Osteocyte (in vitro differentiated cells): ENCODE results near the gene DMRTC1B. TPM values are rescaled to one million over a fixed set of nuclear protein-coding genes. Genes with fewer than 3 reads are reported as not detected.
"Not testable (repeated sequence)": the region's sequence is repeated elsewhere in the genome, so short reads cannot be mapped to it uniquely, and the experiment has no call there.

Experiments
- DNase-seq: peaks from one replicate; pipeline ENCODE4 v3.0.0; 2021; ENCODE audit warnings: mixed read lengths; ENCODE audit not compliant: unreplicated experiment; ENCODE audit errors: extremely low spot score
- H3K27ac Mint-ChIP-seq: one replicate; pipeline ENCODE4 v1.8.0; 2021; ENCODE audit warnings: mild to moderate bottlenecking, mixed read lengths; ENCODE audit not compliant: unreplicated experiment
- H3K27me3 Mint-ChIP-seq: one replicate; pipeline ENCODE4 v1.8.0; 2021; ENCODE audit warnings: mixed read lengths; ENCODE audit not compliant: unreplicated experiment
- H3K36me3 Mint-ChIP-seq: one replicate; pipeline ENCODE4 v1.8.0; 2021; ENCODE audit warnings: mixed read lengths; ENCODE audit not compliant: unreplicated experiment
- H3K4me1 Mint-ChIP-seq: one replicate; pipeline ENCODE4 v1.8.0; 2021; ENCODE audit warnings: mixed read lengths; ENCODE audit not compliant: unreplicated experiment
- H3K4me3 Mint-ChIP-seq: one replicate; pipeline ENCODE4 v1.8.0; 2021; ENCODE audit warnings: mild to moderate bottlenecking, moderate library complexity, mixed read lengths; ENCODE audit not compliant: unreplicated experiment
- H3K9me3 Mint-ChIP-seq: one replicate; pipeline ENCODE4 v1.8.0; 2021; ENCODE audit warnings: mixed read lengths; ENCODE audit not compliant: unreplicated experiment
- long read RNA-seq: library from polyadenylated mRNA; unstranded; transcript quantifications from one replicate; pipeline ENCODE4 v2.0.0, GENCODE V29; 2021
- total RNA-seq: library from RNA; stranded (reverse); gene quantifications from 2 replicates; pipeline ENCODE4 v1.2.1, GENCODE V29; 2021
- TF ChIP-seq, protein P1 (sequence below): fragments of 200-600 bp; sonication (generic); IDR thresholded peaks from 2 replicates; pipeline ENCODE4 v1.5.0; 2021; ENCODE audit warnings: antibody characterized with exemption, mild to moderate bottlenecking, moderate library complexity

Gene DMRTC1B, protein sequence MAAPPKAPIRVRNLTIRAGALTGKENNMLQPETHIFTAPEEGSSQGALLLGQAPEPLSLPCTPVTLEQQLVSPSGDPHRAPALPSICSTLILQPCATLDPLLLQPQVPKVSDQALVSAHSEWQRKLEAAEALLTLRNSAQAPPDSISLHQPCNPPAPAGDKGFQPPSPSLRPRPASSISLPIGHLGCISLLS
- not detected in 2 replicates for total RNA-seq
- long read RNA-seq: 0 reads

DNA sequence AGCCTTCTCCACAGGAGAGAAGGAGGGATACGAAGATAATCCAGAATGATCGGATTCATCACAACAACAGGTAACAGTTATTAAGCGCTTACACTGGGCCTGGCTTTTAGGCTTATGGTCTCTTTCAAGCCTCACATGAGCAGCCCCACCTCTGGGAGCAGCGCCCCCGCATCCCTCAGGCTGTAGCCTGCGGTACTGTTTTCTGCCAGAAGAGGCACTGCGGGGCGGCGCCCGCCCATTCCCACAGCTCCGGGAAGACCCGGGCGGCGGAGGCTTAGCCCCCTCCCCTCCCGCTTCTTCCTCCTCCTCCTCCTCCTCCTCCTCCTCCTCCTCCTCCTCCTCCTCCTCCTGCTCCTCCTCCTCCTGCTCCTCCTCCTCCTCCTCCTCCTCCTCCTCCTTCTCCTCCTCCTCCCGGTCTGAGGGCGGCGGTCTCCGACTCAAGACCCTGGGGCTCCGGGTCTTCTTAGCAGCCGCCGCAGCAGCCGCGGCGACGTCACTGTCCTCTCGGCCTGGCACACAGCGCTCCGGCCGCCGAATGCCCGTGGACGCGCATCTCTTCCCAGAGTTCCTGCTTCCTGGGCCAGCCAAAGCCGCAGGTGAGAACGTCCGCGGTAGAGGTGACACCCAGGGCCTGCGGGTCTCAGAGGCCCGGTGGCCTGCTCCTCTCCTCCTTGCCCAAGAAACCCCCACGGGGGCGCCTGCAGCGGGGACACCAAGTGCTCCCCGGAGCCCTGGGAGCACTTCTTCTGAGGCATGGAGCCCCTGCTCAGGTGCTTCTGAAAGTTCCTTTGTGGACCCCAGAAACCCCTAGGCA lies at the start of gene DMRTC1B:
Gene DMRTC1B (plus strand): TSS at position 238 of the 814 bp plus-strand sequence. CDS start 68,246 bp downstream, outside the sequence.
- H3K4me1 Mint-ChIP-seq, H3K27ac Mint-ChIP-seq, H3K9me3 Mint-ChIP-seq, H3K27me3 Mint-ChIP-seq, DNase-seq, H3K4me3 Mint-ChIP-seq, H3K36me3 Mint-ChIP-seq: not testable (repeated sequence)

DNA sequence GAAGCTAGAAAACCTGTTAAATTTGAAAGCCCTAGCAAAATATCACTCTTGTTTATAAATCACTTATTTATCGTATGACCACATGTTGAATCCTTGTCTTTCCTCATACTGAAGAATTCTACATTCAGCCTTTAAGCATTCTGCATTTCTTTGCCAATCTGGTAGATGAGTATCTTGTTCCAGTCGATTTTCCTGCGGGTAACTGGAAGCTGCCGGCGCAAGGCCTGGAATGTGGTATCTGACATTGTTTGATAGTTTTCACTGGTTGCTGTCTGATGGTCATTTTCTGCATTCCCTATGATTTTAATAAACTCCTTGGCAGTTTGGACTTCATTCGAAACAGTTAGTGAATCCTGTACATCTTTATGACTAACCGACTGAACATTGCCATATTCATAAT lies 48.8 kb upstream of the DMRTC1B start:
- Mint-ChIP-seq H3K27ac (no peak overlapping the region), H3K27me3 (peaks cover 1% of the 10 kb centered on the region), H3K4me1 (no peaks in the 10 kb centered on the region), H3K9me3 (peaks cover 4% of the 10 kb centered on the region), H3K4me3 (no peak overlapping the region), H3K36me3 (no peaks in the 10 kb centered on the region)
- TF ChIP-seq, protein P1, sequence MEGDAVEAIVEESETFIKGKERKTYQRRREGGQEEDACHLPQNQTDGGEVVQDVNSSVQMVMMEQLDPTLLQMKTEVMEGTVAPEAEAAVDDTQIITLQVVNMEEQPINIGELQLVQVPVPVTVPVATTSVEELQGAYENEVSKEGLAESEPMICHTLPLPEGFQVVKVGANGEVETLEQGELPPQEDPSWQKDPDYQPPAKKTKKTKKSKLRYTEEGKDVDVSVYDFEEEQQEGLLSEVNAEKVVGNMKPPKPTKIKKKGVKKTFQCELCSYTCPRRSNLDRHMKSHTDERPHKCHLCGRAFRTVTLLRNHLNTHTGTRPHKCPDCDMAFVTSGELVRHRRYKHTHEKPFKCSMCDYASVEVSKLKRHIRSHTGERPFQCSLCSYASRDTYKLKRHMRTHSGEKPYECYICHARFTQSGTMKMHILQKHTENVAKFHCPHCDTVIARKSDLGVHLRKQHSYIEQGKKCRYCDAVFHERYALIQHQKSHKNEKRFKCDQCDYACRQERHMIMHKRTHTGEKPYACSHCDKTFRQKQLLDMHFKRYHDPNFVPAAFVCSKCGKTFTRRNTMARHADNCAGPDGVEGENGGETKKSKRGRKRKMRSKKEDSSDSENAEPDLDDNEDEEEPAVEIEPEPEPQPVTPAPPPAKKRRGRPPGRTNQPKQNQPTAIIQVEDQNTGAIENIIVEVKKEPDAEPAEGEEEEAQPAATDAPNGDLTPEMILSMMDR: no peak
- no peak for DNase-seq

- not testable (repeated sequence) for H3K36me3 Mint-ChIP-seq, DNase-seq, H3K4me1 Mint-ChIP-seq, H3K27ac Mint-ChIP-seq, H3K4me3 Mint-ChIP-seq, H3K27me3 Mint-ChIP-seq
- H3K9me3 Mint-ChIP-seq: peaks cover 33% of the 10 kb centered on the region
These were observed 43.1 kb upstream of the DMRTC1B start for GRCh38 chrX:72733636-72734035.

- no peak overlapping the region for H3K27ac Mint-ChIP-seq
- DNase-seq: no peak
- H3K36me3 Mint-ChIP-seq: no peaks in the 10 kb centered on the region
- H3K4me1 Mint-ChIP-seq: no peaks in the 10 kb centered on the region
- peaks cover 33% of the 10 kb centered on the region for H3K9me3 Mint-ChIP-seq
- peaks cover 3% of the 10 kb centered on the region for H3K27me3 Mint-ChIP-seq
- no peak overlapping the region for H3K4me3 Mint-ChIP-seq
- TF ChIP-seq, protein P1: no peak
These were observed 41.1 kb upstream of the DMRTC1B start for GRCh38 chrX:72735561-72735960.

GRCh38 chrX:72745546-72745945 lies 31.1 kb upstream of the DMRTC1B start:
- H3K9me3 Mint-ChIP-seq, H3K27me3 Mint-ChIP-seq, H3K4me3 Mint-ChIP-seq, H3K27ac Mint-ChIP-seq, DNase-seq, H3K36me3 Mint-ChIP-seq, H3K4me1 Mint-ChIP-seq: not testable (repeated sequence)

- not testable (repeated sequence) for H3K4me3 Mint-ChIP-seq, H3K4me1 Mint-ChIP-seq, DNase-seq, H3K9me3 Mint-ChIP-seq, H3K27ac Mint-ChIP-seq, H3K27me3 Mint-ChIP-seq, H3K36me3 Mint-ChIP-seq
These were observed 28.1 kb upstream of the DMRTC1B start for GRCh38 chrX:72748545-72748944.

GRCh38 chrX:72760454-72760853 lies 16.2 kb upstream of the DMRTC1B start:
- not testable (repeated sequence) for H3K27me3 Mint-ChIP-seq, H3K27ac Mint-ChIP-seq, H3K9me3 Mint-ChIP-seq, DNase-seq, H3K4me3 Mint-ChIP-seq, H3K4me1 Mint-ChIP-seq, H3K36me3 Mint-ChIP-seq

DNA sequence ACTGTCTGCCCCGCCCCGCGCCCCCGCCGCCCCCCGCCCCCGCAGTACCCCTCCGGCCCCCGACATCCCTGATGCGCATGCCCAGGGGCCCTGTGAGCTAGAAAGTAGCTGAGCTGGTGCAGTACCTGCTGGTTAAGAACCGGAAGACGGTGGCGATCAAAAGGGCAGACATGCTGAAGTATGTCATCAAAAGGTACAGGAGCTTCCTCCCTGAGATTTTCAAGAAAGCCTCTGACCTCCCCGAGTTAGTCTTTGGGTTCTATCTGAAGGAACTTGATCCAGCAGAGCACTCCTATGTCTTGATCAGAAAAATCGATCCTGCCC lies 739 bp downstream of the DMRTC1B start:
- not testable (repeated sequence) for H3K4me3 Mint-ChIP-seq, DNase-seq, H3K9me3 Mint-ChIP-seq, H3K27ac Mint-ChIP-seq, H3K36me3 Mint-ChIP-seq, H3K4me1 Mint-ChIP-seq, H3K27me3 Mint-ChIP-seq

GRCh38 chrX:72778146-72778545 lies 1.5 kb downstream of the DMRTC1B start:
- not testable (repeated sequence) for H3K9me3 Mint-ChIP-seq, H3K27me3 Mint-ChIP-seq, H3K36me3 Mint-ChIP-seq, DNase-seq, H3K27ac Mint-ChIP-seq, H3K4me3 Mint-ChIP-seq, H3K4me1 Mint-ChIP-seq

DNA sequence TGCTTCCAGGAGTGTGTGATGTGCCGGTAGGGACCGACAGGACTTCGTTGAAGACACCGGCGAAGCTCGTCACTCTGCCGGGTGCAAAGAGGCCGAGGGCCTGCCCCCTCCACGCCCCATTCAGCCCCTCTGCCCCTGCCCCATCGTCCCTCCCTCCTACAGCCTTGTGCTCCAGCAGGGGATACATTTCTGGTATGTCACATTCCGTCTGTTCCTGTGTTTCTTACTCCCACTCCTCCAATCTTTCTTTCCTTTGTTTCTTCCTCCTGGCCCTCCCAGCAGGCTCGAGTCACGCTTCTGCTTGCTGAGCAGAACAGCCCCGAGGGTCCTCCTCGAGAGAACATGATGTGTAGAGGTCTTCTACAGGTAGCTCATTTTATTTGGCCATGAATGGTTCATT lies 5.9 kb downstream of the DMRTC1B start, which contains the start of gene FAM236B:
Gene FAM236B (minus strand): TSS at position 101 of the 400 bp plus-strand sequence. CDS start 100 bp downstream, at position 1.
- not testable (repeated sequence) for DNase-seq, H3K27ac Mint-ChIP-seq, H3K4me3 Mint-ChIP-seq, H3K9me3 Mint-ChIP-seq, H3K4me1 Mint-ChIP-seq, H3K36me3 Mint-ChIP-seq, H3K27me3 Mint-ChIP-seq
